Ovary (tissue), 10 donors: ENCODE data around the gene OR6C75. TPM values are rescaled to one million over a fixed set of nuclear protein-coding genes. Genes with fewer than 3 reads are reported as not detected.
"Not testable (repeated sequence)": the region's sequence is repeated elsewhere in the genome, so short reads cannot be mapped to it uniquely, and the experiment has no call there.

Experiments
- DNase-seq, 5 donors: peaks; one replicate each; pipeline ENCODE4 v3.0.0-alpha.2; 2019 to 2020
- H3K27ac ChIP-seq, 2 donors: fragments of 200-600 bp; one replicate each; pipeline versions ENCODE4 v1.5.1 to v1.8.0; 2019 to 2022
- H3K27me3 ChIP-seq: fragments of 200-600 bp; one replicate; pipeline ENCODE4 v1.8.0; 2022
- H3K36me3 ChIP-seq: fragments of 200-600 bp; sonication (generic); one replicate; pipeline ENCODE4 v1.5.1; 2019
- H3K4me1 ChIP-seq: one replicate; pipeline ENCODE4 v1.8.1; 2013; ENCODE audit warnings: mild to moderate bottlenecking, moderate library complexity; ENCODE audit not compliant: insufficient read depth
- H3K4me3 ChIP-seq: fragments of 200-600 bp; sonication (generic); one replicate; pipeline ENCODE4 v1.5.1; 2017
- H3K9me3 ChIP-seq, 2 donors: fragments of 200-600 bp in 1 of 2; sonication (generic) in 1 of 2; one replicate each; pipeline versions ENCODE4 v1.5.1 to v1.8.1; 2013 to 2019; ENCODE audit warnings: mild to moderate bottlenecking in 1 of 2, moderate library complexity in 1 of 2
- CTCF ChIP-seq, 3 donors: fragments of 450-650 bp in 2 of 3; fragments of 200-600 bp in 1 of 3; IDR thresholded peaks; one replicate each; pipeline versions ENCODE4 v1.5.1 to v1.8.0; 2016 to 2022; ENCODE audit warnings: antibody characterized with exemption in 3 of 3, mild to moderate bottlenecking in 1 of 3
- EP300 ChIP-seq: sonication (generic); formaldehyde crosslinking; IDR thresholded peaks from one replicate; pipeline ENCODE4 v1.6.1; 2017; ENCODE audit warnings: antibody characterized with exemption
- POLR2A ChIP-seq: fragments of 450-650 bp; IDR thresholded peaks from one replicate; pipeline ENCODE4 v1.6.1; 2017; ENCODE audit warnings: antibody characterized with exemption, mild to moderate bottlenecking, moderate library complexity
- WGBS, 3 donors: extraction: QIAGEN DNeasy Blood & Tissue Kit in 1 of 3; methylation state at CpG; one replicate each; pipeline versions ENCODE4 v1.1.5 to v1.1.7; 2013 to 2017; 5-methylcytosine and 5-hydroxymethylcytosine counted together
- intact Hi-C, 4 donors: fragments of 100-400 bp; cut with DNase I; formaldehyde crosslinking; loops; one replicate each; pipeline versions ENCODE4 v1.11.0 to v1.15.1; 2022 to 2023
- long read RNA-seq, 3 donors: library from polyadenylated mRNA in 2 of 3; unstranded in 2 of 3; transcript quantifications; one replicate each; pipeline ENCODE4 v2.0.0 and lab custom pipeline, GENCODE V29; 2021 to 2026
- polyA plus RNA-seq, 2 donors: library from polyadenylated mRNA; stranded (reverse); fragments of 200-250 nt in 1 of 2; fragments of 350-450 nt in 1 of 2; fragmentation: Illumina TruSeq in 1 of 2; extraction: RNeasy Lipid Tissue Mini Kit (QIAGEN cat#74804) in 1 of 2; gene quantifications; one replicate each; pipeline ENCODE4 v1.2.3, GENCODE V29; 2013 to 2014
- total RNA-seq, 7 donors: library from RNA; depleted of rRNA in 2 of 7; stranded (reverse); fragments of >200 nt in 2 of 7; fragmentation: NEBNext Ultra II Directional in 3 of 7; extraction: Animal tissue kit (Norgen Biotek cat#: 25700) in 3 of 7; gene quantifications; one replicate each; pipeline versions ENCODE4 v1.1.0 to v1.2.4, GENCODE V29; 2016 to 2023
- donor health status: DM: no; HTN: no; CAD: no; lungs with moderate emphysema.
- donor health status: DM: no; HTN: no; CAD: no.
- donor health status: Bipolar disorder and iron deficiency.
- donor health status: DM: yes; HTN: yes; CAD: no.
- donor health status: DM: no; HTN: no; CAD: no.
- donor health status: DM: yes; HTN: yes; CAD: no.

Gene OR6C75
- total RNA-seq, result not detected
- polyA plus RNA-seq, result not detected
- long read RNA-seq, donor 1, result 0 reads
- long read RNA-seq, donor 2, result 0 reads
- long read RNA-seq, donor 3, result 0 reads

DNA sequence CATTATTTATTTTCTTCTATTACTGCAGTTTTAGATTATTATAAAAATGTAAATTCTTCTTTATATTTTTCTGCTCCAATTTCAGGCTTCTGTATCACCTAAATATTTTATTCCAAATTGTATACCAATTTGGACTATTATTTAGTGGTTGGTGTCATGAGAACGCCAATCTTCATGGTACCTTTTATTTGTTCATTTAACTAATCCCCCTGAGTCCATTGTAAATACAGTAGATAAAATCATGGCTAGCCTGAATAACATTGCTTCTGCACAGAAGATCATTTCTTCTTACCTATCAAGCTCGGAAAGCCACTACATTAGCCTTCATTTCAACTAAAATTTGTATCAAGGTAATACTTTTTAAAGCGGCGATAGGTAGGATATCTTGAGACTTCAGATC lies at the start of gene OR6C75:
TSS of gene OR6C75 (plus strand) at position 301 of the 400 bp plus-strand sequence. CDS start 2,136 bp downstream, outside the sequence.
- no peak within 1 kb of the TSS for H3K4me3 ChIP-seq
- H3K9me3 ChIP-seq, result no peaks in the 10 kb centered on the region
- no peaks in the 10 kb centered on the region for H3K27me3 ChIP-seq
- H3K4me1 ChIP-seq, result no peaks in the 10 kb centered on the region
- H3K27ac ChIP-seq, result no peak within 1 kb of the TSS
- 86 to 94% (median 86%) methylated on average over 4 of the region's 4 CpGs for WGBS, 3 donors
- no peaks in the 10 kb centered on the region for H3K36me3 ChIP-seq
- intact Hi-C loops, result no loop called here
- no peak for DNase-seq
- TF ChIP-seq EP300 (no peak), POLR2A (no peak), CTCF (IDR thresholded peaks at IDR 0.05) (no peak)

DNA sequence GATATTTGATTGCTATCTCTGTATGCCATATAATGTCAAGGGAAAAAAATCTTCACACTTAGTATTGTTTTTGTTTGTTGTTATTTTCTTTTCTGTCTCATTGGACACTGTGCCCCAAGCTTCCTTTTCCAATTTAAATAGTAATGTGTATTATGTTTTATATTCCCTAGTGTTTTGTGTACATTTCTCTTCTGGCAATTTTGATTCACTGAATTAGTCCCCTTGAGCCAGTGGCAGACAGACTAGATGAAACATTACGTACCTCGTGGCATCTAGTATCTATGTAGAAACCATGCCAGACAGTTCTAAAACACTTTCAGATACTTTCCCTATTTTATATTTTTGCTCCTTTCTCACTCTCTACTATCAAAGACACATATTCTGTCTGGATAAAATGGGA lies 48.7 kb upstream of the OR6C75 start, which contains the start of gene OR6C1:
TSS of gene OR6C1 (plus strand) at position 301 of the 400 bp plus-strand sequence. CDS start 6,257 bp downstream, outside the sequence.
- Histone ChIP-seq H3K9me3 (no peaks in the 10 kb centered on the region), H3K4me1 (no peaks in the 10 kb centered on the region), H3K27ac (no peak within 1 kb of the TSS), H3K4me3 (no peak within 1 kb of the TSS), H3K27me3 (no peaks in the 10 kb centered on the region), H3K36me3 (no peaks in the 10 kb centered on the region)
- DNase-seq, result no peak
- 76 to 86% (median 78%) methylated on average over 2 of the region's 2 CpGs for WGBS, 3 donors
- intact Hi-C loops, result no loop called here
- no peak for TF ChIP-seq EP300
- no peak for TF ChIP-seq POLR2A
- TF ChIP-seq CTCF (IDR thresholded peaks at IDR 0.05), result no peak

DNA sequence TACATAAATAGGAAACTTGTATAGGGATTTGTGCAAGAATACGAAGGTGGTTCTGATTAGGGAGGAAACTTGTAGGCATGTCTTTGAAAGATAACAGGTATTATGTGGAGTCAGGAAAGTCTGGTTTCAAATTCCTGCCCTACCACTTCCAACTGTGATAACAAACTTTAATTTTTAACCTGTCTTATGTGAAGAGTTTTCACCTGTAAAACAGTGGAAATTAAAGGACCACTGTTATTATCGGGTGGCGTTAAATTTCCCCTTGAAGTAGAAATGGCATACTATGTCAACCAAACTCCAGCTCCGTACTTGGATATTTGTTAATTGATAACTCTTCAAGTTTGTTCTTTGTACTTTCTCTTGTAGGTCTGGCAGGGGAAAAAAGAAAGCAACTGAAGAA lies 42.6 kb upstream of the OR6C75 start:
- DNase-seq, result no peak
- Histone ChIP-seq H3K4me3 (no peak overlapping the region), H3K36me3 (no peaks in the 10 kb centered on the region), H3K4me1 (no peaks in the 10 kb centered on the region), H3K9me3 (no peaks in the 10 kb centered on the region), H3K27me3 (no peaks in the 10 kb centered on the region), H3K27ac (no peak overlapping the region)
- intact Hi-C loops, result no loop called here
- no peak for TF ChIP-seq POLR2A
- no peak for TF ChIP-seq EP300
- no peak for TF ChIP-seq CTCF (IDR thresholded peaks at IDR 0.05)
- 68 to 81% (median 73%) methylated on average over 4 of the region's 4 CpGs for WGBS, 3 donors

GRCh38 chr12:55325801-55326200 lies 37.0 kb upstream of the OR6C75 start:
- WGBS, 3 donors, result 89 to 92% (median 92%) methylated on average over 6 of the region's 6 CpGs
- H3K9me3 ChIP-seq, DNase-seq, H3K27me3 ChIP-seq, H3K27ac ChIP-seq, H3K4me3 ChIP-seq, H3K4me1 ChIP-seq, intact Hi-C loops, H3K36me3 ChIP-seq: not testable (repeated sequence)

DNA sequence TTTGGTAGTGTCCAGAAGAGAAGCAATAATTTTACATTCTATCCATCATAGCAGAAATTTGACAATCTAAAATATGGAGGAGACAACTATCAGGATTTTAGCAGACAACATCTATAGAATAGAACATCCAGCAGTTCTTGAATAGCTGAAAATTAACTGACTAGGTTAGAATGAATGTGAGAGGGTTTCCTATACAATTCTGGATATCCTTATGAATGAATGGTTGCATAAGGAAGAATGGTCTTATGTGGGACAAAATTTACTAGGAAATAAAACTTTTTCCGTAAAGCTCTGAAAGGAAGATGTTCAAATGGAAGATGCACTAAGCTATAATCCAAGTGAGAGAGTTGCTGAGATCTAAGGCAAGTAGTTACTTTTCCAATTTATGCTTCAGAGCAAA lies 32.3 kb upstream of the OR6C75 start, which contains the start of gene OR6C3:
TSS of gene OR6C3 (plus strand) at position 301 of the 400 bp plus-strand sequence. CDS start 955 bp downstream, outside the sequence.
- 87 to 98% (median 90%) methylated on average over 1 of the region's 1 CpG for WGBS, 3 donors
- intact Hi-C loops, result no loop called here
- H3K9me3 ChIP-seq, result no peaks in the 10 kb centered on the region
- no peaks in the 10 kb centered on the region for H3K4me1 ChIP-seq
- no peak within 1 kb of the TSS for H3K27ac ChIP-seq
- H3K4me3 ChIP-seq, result no peak within 1 kb of the TSS
- DNase-seq, result no peak
- H3K36me3 ChIP-seq, result no peaks in the 10 kb centered on the region
- H3K27me3 ChIP-seq, result no peaks in the 10 kb centered on the region
- TF ChIP-seq CTCF (IDR thresholded peaks at IDR 0.05) (no peak), POLR2A (no peak), EP300 (no peak)
